H1 (cell line): ENCODE measurements around the gene MVD.

Source experiments
- CBX5 ChIP-seq: fragments of 300-800, 300-1000 bp; sonication (generic); IDR thresholded peaks from 2 replicates; pipeline ENCODE4 v1.7.1; 2016; ENCODE audit warnings: antibody characterized with exemption, low read length, low read depth
- CTCF ChIP-seq, 3 experiments: IDR thresholded peaks; 1 replicate in 2 of 3; 2 replicates in 1 of 3; pipeline versions ENCODE4 v1.5.1 to v1.6.1; 2011; ENCODE audit warnings: low read length in 3 of 3, mild to moderate bottlenecking in 3 of 3, inconsistent platforms in 2 of 3, low read depth in 1 of 3, moderate library complexity in 1 of 3; ENCODE audit not compliant: insufficient read depth in 1 of 3; ENCODE audit errors: control extremely low read depth in 1 of 3
- EZH2 ChIP-seq: fragments of 200-600 bp; sonication (generic); IDR thresholded peaks from 2 replicates; pipeline ENCODE4 v1.7.1; 2012; ENCODE audit warnings: low read depth, mild to moderate bottlenecking, moderate library complexity, low read length, inconsistent platforms; ENCODE audit not compliant: severe bottlenecking
- PHF8 ChIP-seq: fragments of 200-600 bp; sonication (generic); conservative IDR thresholded peaks from 2 replicates; pipeline ENCODE4 v1.7.1; 2012; ENCODE audit warnings: low read depth, mild to moderate bottlenecking, inconsistent platforms, low read length, moderate library complexity
- RXRA ChIP-seq: IDR thresholded peaks from 2 replicates; pipeline ENCODE4 v1.6.1; 2011; ENCODE audit warnings: low read depth, mild to moderate bottlenecking, low read length, moderate library complexity; ENCODE audit not compliant: insufficient read depth
- USF2 ChIP-seq: IDR thresholded peaks from 2 replicates; pipeline ENCODE4 v1.6.1; 2011; ENCODE audit warnings: low read length, improper control_type of control experiment

- TF ChIP-seq CBX5 (no peak), USF2 (no peak), RXRA (no peak), PHF8 (no peak), CTCF (IDR thresholded peaks at IDR 0.05; ENCODE audit: control extremely low read depth in 1 of 3, insufficient read depth in 1 of 3, low read depth in 1 of 3, low read length in 3 of 3) (no peak), EZH2 (no peak)
Observed at GRCh38 chr16:88711750-88712340, 49.0 kb upstream of the MVD start.
